GM21360 (cell line): ENCODE measurements around the gene ACTR3C.
"Not testable (repeated sequence)": the region's sequence is repeated elsewhere in the genome, so short reads cannot be mapped to it uniquely, and the experiment has no call there.

Source experiments
- ATAC-seq: cut with Tn5 transposase; IDR thresholded peaks from one replicate; pipeline ENCODE4 v1.9.1; 2021; ENCODE audit warnings: mild to moderate bottlenecking, moderate library complexity; ENCODE audit not compliant: unreplicated experiment

ACTR3C gene

DNA sequence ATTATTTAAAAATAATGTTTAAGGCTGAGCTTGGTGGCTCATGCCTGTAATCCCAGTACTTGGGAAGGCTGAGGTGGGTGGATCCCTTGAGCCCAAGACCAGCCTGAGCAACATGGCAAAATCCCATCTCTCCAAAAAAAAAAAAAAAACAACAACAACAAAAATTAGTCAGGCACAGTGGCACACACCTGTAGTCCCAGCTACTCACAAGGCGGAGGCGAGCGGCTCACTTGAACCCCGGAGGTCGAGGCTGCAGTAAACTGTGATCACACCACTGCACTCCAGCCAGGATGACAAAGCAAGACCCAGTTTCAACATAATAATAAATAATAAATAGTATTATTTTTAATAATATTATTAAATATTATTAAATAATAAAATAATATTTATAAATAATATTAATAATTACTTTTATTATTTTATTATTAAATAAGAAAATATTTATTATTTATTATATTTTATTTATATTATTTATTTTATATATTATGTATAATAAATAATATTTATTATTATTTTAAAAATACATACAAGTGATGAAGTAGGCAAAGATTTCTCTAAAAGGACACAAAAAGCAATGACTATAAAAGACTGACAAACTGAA is 8.6 kb downstream of the ACTR3C start:
- ATAC-seq = no peak

DNA sequence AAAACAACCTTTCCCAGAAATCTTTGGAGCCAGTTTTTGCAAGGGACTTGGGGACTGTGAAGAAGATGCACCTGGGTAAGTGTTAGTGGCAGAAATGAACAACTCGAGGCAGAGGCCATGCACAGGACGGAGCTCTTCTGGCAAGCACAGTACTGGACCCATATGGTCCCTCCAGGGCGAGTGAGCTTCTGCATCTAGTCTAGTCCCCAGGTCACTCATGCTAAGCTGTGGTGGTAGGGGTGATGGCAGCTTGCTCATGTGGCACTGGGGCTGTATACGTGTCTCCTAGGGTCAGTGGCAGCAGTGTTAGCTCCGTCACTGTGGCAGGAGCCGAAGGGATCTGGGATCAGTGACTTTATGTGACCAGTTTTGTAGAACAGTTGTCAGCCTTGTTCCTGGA is 9.5 kb downstream of the ACTR3C start:
- ATAC-seq = no peak

DNA sequence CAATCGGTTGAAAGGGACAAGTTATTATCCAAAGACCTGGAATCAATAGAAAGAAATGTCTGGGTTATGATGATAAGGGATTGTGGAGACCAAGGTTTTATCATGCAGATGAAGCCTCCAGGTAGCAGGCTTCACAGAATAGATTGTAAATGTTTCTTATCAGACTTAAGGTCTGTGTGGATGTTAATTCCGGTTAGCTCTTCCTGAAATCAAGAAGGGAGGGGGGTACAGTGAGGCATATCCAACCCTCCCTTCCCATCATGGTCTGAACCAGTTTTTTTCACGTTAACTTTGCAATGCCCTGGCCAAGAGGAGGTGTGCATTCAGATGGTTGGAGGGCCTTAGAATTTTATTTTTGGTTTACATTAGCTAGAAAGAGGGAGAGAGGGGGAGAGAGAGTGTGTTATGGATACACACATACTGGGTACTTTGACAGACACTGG is 10.0 kb downstream of the ACTR3C start:
- no peak for ATAC-seq

DNA sequence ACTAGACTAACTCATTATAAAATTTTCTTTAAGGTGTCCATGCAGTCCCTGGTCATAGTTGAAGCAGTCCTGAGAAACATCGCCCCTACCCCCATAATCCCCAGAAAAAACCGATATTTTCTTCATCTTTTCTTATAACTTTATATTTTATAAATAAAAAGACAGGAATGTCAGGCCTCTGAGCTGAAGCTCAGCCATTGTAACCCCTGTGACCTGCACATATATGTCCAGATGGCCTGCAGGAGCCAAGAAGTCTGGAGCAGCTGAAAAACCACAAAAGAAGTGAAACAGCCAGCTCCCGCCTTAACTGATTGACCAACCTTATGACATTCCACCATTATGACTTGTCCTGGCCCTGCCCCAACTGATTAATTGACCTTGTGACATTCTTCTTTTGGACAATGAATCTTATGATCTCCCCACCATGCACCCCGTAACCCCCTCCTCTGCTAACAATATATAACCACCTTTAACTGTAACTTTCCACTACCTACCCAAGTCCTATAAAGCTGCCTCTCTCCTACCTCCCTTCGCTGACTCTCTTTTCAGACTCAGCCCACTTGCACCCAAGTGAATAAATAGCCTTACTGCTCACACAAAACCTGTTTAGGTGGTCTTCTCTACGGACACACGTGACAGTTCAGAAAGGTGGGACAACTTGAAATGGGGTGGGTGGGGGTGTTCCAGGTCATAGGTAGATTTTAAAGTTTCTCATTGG is 10.5 kb downstream of the ACTR3C start:
- not testable (repeated sequence) for ATAC-seq

DNA sequence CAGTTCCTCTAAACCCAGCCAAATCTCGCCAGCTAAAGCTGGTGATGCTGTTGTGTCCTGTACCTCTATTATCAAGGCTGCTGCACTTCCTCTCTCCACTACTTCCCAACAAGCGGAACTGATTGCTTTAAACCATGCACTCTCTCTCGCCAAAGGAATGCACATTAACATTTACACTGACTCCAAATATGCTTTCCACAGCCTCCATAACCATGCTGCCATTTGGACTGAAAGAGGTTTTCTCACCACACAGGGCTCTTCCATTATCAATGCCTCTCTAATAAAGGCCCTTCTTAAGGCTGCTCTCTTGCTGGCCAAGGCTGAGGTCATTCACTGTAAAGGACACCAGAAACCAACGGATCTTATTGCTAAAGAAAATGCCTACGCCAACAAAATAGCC is 11.6 kb downstream of the ACTR3C start:
- ATAC-seq = no peak

DNA sequence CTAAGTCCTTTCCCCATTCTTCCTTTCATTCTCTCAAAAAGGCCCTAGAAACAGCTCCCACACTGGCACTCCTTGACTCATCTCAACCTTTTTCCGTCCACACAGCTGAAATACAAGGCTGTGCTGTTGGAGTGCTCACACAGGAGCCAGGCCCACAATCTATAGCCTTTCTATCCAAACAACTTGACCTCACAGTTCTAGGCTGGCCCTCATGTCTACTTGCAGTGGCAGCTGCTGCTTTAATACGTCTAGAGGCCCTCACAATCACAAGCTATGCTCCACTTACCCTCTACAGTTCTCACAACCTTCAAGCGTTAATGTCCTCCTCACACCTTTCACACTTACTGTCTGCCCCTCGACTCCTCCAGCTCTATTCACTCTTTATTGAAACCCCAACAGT is 12.2 kb downstream of the ACTR3C start:
- no peak for ATAC-seq

DNA sequence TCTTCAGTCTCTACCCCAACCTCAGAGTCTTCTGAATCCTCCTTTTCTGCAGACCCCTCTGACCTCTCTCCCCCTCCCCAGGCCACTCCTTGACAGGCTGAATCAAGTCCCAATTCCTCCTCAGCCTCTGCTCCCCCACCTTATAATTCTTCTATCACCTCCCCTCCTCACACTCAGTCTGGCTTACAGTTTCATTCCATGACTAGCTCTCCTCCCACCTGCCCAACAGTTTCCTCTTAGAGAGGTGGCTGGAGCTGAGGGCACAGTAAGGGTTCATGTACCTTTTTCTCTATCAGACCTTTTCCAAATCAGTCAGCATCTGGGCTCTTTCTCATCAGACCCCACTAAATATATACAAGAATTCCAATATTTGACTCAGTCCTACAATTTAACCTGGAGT is 14.8 kb downstream of the ACTR3C start:
- ATAC-seq = no peak

DNA sequence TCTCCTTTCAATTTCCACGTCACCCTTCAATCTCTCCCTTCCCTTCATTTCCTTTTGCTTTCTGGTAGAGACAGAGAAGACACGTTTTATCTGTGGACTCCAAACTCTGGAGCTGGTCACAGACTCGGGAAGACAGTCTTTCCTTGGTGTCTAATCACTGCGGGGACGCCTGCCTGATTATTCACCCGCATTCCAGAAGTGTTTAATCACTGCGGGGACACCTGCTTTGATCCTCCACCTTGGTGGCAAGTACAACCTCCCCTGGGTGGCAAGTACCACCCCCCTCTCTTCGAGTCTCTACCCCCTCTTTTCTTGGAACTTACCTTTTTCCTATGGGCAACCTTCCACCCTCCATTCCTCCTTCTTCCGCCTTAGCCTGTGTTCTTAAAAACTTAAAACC is 15.4 kb downstream of the ACTR3C start:
- no peak for ATAC-seq

DNA sequence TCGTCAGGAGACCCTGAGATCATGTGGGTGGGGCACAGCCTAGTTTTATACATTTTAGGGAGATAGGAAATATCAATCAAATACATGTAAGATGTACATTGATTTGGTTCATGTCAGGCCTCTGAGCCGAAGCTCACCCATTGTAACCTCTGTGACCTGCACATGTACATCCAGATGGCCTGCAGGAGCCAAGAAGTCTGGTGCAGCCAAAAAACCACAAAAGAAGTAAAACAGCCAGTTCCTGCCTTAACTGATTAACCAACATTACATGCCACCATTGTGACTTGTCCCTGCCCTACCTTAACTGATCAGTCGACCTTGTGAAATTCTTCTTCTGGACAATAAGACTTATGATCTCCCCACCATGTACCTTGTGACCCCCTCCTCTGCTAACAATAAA is 16.2 kb downstream of the ACTR3C start:
- no peak for ATAC-seq

DNA sequence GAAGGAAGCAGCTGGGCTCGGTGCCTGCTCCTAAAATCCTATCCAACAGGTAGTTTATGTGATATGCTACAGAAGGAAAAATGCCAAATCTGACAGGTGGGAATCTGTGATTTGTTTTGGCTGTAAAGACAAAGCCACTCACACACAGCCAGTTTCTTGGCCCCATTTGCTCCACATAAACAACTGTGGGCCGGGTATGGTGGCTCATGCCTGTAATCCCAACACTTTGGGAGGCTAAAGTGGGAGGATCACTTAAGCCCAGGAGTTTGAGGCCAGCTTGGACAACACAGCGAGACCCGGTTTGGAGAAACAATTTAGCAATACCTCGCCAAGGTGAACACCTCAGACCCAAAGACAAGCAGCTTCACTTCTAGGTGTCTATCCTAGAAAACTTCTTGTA is 17.0 kb downstream of the ACTR3C start:
- ATAC-seq = not testable (repeated sequence)

DNA sequence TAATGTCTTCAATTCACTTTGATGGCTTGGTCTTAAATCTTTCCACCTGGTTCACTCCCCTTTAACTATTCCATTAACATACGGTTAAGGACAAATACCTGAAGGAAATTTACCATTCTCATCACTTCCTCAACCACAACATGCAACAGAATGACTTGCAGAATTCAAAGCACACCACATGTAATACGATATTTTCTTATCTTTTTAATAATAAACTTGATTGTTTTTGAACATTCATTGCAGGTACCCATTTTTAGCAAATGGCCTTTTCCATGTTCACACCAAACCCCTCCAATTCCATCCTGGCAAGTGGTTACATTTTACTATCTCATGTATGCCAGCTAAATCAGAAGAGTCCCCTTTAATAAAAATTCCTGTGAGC is 17.5 kb downstream of the ACTR3C start:
- not testable (repeated sequence) for ATAC-seq

DNA sequence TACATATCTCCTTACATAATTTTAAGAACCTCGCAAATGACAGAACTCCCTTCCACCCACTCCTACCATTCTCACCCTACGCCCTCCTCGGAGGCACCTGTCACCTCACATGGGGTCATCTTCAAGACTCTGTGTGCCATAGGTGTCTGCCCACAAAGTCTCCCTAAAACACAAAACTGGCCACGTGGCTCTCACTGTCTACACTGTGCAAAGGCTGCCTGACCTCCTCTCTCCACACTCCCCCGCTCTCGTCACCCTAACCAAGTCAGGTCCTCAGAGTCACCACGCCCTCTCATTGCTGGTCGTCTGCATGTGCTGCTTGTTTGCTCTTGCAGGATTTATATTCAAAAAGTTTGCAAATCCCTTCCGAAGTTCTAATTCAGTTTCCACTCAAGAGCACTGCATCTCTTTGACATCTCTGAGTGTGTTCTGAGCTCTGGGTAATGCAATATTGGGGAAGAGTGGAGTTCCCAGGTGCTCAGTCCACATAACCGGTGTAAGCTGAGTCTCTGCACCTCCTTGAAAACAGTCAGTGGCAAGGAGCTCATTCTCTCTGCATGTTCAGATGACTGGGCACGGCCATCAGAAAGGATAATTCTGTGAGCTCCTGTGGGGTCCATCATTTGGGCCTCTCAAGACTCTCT is 18.0 kb downstream of the ACTR3C start:
- ATAC-seq = not testable (repeated sequence)

DNA sequence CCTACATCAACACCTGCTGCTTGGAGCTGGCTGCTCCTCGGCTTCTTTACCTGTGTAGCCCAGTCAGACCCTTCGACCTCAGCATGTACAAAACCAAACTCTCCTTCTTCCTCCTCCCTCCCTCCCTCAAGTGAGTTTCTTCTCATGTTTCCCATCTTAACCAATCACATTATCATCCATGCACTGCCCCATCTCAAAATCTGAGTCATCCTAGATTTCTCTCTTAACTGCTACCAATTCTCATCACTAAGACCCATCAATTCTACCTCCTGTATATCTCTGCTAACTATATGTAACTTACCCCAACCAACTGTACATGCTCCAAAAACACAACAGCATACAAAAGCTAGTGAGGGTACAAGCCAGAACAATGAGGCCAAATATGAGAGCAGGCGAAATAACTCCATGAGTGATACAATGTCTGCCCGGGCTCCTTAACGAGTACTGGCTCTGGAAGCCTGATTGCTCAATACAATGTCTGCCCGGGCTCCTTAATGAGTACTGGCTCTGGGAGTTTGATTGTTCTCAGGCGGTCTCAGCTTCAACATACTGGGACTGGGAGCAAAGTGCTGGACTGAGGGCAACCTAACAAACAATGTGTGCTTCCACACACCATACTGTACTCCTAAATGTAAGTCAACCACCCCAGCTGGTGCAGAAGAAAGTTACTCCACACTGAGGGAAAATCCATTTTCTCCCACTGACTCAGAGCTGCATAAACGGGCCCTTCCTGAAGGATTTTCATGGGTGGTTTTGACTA is 18.7 kb downstream of the ACTR3C start:
- not testable (repeated sequence) for ATAC-seq

DNA sequence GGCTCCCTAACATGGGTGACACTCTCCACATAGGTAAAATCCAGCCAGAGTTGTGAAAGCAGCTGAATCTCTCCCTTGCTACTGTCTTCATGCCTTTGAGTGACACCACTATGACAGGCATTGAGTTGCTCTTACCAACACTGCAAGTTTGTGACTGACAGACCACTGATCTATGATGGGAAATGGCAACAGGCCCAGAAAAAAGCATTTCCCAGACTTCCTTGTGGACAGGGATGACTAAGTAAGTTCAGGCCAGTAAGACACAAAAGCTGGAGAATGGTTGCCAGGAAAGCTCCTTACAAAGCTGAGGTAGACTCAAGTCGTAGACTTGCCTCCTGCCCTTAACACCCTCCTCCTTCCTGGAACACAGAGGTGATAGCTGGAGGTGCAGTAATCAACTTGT is 20.4 kb downstream of the ACTR3C start:
- not testable (repeated sequence) for ATAC-seq

DNA sequence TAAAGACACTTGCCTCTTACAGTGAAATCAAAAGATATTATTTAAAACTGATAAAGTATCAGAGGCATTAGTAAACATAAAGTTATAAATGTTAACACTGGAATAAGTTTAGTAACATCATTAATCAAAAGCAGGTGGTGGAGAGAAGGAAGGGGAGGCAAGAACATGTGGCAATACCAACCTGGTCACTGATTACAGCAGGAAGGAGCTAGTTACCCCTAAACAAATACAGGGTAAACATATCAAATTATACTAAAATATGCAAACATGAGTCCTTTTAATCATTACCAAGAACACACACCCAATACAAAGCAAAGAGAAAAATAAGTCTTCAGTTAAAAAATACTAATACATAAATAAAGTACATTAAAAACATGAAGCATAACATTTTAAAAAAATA is 25.4 kb downstream of the ACTR3C start:
- not testable (repeated sequence) for ATAC-seq

DNA sequence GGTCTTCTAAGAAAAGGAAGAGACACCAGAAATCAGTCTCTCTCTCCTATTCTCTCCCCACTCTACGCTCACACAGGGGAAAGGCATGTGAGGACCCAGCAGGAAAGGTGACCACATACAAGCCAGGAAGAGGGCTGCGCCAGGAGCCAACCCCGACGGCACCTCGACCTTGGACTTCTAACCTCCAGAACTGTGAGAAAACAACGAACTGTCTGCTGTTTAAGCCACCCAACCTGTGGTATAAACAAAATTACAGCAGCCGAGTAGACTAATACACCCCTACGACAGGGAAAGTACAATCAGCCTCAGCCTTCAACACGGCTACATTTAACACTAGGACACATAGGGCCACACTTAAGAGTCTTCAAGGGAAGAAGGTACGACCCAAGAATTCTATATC is 26.5 kb downstream of the ACTR3C start:
- ATAC-seq = not testable (repeated sequence)

DNA sequence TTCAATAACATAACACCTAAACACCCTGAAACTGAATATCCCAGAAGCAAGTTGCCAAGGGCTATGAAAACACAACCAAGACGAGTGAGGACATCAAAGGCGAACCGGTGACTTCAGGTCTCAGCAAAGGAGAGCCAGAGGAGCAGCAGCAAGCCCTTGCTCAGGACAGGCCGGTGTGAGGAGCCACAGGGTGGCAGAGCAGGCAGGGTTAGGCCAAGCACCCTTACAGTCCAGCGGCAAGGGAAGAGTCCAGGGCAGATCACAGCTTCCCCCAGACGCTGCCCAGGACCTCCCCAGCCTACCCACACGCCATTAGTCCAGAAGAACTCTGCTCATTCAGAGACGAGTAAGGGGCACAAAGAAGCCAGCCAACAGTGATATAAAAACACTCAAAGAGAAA is 27.7 kb downstream of the ACTR3C start:
- ATAC-seq = not testable (repeated sequence)

DNA sequence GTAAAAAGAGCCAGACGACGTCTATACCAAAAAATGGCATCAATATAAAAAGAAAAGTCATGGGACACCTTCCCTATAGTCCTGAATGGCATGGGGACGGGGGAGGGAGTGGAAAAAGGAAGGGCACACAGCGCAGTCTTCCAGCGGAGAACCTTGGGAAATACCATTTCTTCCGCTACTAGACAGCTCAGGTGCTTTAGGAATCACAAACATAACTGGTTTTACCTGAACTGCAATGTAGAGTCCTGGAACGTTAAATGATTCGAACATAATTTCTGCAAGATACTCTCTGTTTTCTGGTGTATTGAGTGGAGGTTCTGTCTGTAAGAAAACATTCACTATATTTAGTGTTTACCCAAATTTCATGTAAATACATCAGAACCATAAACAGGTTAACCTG is 28.3 kb downstream of the ACTR3C start:
- ATAC-seq = not testable (repeated sequence)

DNA sequence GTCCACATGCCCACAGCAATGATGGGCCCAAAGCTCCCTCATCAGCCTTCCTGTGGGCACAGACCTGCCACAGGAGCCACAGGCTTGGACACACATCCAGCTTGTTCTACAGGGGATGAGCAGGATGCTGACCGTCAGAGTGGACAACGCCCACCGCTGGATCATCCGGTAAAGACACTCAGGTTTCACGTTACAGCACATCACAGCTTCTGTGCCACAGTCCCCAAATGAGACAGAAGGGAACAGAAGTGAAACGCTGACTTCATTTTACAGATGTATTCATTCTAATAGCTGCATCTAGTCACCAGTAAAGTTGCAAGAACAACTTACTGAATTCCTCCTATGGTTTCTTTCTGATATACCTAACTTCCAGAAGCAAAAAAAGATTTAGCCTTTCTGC is 33.0 kb downstream of the ACTR3C start:
- ATAC-seq = not testable (repeated sequence)

DNA sequence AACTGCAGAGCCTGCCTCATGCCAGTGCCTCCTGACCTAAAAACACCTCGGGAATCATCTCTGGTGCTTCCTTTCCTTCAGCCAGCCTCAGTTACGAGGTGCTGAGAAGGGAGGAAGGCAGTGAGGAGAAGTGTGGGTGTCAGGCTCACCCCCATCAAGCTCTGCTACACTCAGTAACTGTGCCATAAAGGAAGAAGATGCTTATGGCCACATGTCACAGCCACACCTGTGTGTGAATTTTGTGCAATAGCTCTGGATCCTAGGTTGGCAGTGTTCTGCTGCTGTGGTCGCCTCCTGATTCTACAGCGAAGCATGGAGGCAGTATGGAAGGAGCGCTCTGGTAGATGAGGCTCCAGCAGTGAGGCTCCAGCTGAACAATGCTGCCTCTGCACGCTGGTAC is 34.5 kb downstream of the ACTR3C start:
- ATAC-seq = not testable (repeated sequence)

DNA sequence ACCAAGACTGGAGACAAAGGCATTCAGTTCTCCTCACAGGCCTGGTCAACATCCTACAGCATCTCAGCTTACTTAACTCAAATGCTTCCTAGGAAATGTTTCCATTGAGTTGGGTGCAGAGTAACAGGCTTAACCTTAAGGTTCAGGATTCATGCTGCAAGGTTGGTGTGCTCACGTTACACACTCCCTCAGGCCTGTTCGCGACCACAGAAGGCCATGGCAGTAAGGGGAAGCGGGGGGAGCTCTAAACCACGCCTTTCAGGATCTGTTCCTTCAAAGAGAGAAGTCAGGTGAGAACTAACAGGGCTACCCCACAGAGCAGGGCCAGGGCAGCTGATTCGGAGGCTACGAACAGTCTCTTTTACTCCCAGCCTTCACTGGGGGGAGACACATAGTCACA is 35.5 kb downstream of the ACTR3C start:
- not testable (repeated sequence) for ATAC-seq
